Measurements from ENCODE around the gene ADCY10.

- TF ChIP-seq POLR2A (IDR thresholded peaks at IDR 0.05; ENCODE audit: low read depth, low read length): no peak
- TF ChIP-seq, protein P1, sequence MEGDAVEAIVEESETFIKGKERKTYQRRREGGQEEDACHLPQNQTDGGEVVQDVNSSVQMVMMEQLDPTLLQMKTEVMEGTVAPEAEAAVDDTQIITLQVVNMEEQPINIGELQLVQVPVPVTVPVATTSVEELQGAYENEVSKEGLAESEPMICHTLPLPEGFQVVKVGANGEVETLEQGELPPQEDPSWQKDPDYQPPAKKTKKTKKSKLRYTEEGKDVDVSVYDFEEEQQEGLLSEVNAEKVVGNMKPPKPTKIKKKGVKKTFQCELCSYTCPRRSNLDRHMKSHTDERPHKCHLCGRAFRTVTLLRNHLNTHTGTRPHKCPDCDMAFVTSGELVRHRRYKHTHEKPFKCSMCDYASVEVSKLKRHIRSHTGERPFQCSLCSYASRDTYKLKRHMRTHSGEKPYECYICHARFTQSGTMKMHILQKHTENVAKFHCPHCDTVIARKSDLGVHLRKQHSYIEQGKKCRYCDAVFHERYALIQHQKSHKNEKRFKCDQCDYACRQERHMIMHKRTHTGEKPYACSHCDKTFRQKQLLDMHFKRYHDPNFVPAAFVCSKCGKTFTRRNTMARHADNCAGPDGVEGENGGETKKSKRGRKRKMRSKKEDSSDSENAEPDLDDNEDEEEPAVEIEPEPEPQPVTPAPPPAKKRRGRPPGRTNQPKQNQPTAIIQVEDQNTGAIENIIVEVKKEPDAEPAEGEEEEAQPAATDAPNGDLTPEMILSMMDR (conservative IDR thresholded peaks at IDR 0.05; ENCODE audit: low read depth, low read length): peak; percentile 22; the same call in 1 of the 2 replicates
- TF ChIP-seq MAZ (IDR thresholded peaks at IDR 0.05; ENCODE audit: borderline replicate concordance, low read depth, low read length): peak; percentile 65
- no peak for TF ChIP-seq SMC3 (IDR thresholded peaks at IDR 0.05; ENCODE audit: low read depth, low read length)
- TF ChIP-seq NFE2L2 (IDR thresholded peaks at IDR 0.05; ENCODE audit: low read depth, low read length): peak; percentile 77
- TF ChIP-seq RAD21 (IDR thresholded peaks at IDR 0.05; ENCODE audit: low read length): peak; percentile 15; the same call in 1 of the 2 replicates
- TF ChIP-seq MXI1 (IDR thresholded peaks at IDR 0.05; ENCODE audit: borderline replicate concordance, low read depth, low read length): no peak
- TF ChIP-seq RCOR1 (IDR thresholded peaks at IDR 0.05; ENCODE audit: insufficient replicate concordance, low read length): peak; percentile 86
- no peak for TF ChIP-seq RFX5 (IDR thresholded peaks at IDR 0.05; ENCODE audit: low read depth, low read length)
- TF ChIP-seq, protein P2, sequence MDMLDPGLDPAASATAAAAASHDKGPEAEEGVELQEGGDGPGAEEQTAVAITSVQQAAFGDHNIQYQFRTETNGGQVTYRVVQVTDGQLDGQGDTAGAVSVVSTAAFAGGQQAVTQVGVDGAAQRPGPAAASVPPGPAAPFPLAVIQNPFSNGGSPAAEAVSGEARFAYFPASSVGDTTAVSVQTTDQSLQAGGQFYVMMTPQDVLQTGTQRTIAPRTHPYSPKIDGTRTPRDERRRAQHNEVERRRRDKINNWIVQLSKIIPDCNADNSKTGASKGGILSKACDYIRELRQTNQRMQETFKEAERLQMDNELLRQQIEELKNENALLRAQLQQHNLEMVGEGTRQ (IDR thresholded peaks at IDR 0.05; ENCODE audit: low read depth, low read length): no peak
- peak; percentile 61 for TF ChIP-seq FOS (IDR thresholded peaks at IDR 0.05; ENCODE audit: low read depth, low read length)
- peak; percentile 98 for TF ChIP-seq CEBPB (IDR thresholded peaks at IDR 0.05; ENCODE audit: low read depth, low read length)
- TF ChIP-seq CHD1 (IDR thresholded peaks at IDR 0.05; ENCODE audit: low read depth, low read length): no peak
- TF ChIP-seq ELK1 (IDR thresholded peaks at IDR 0.05; ENCODE audit: borderline replicate concordance, low read depth, low read length): no peak
These were observed 122.4 kb downstream of the ADCY10 start for GRCh38 chr1:167791281-167792187.

All from IMR-90 (cell line).